Activated CD4-positive, alpha-beta T cell treated with anti-CD3 and anti-CD28 coated beads, Interleukin-2, amount 10 ng/mL, durations not matched to agents 24 days and 14 days (primary cell): ENCODE measurements around the gene MORN4. TPM values are rescaled to one million over a fixed set of nuclear protein-coding genes. Genes with fewer than 3 reads are reported as not detected.

Source experiments
- DNase-seq: peaks from one replicate; pipeline ENCODE4 v3.0.0; 2022
- H3K27ac Mint-ChIP-seq: one replicate; pipeline ENCODE4 v1.8.0; 2022; ENCODE audit warnings: mild to moderate bottlenecking, mixed read lengths
- H3K27me3 Mint-ChIP-seq: one replicate; pipeline ENCODE4 v1.8.0; 2022; ENCODE audit warnings: mixed read lengths
- H3K36me3 Mint-ChIP-seq: one replicate; pipeline ENCODE4 v1.8.0; 2022; ENCODE audit warnings: low read depth, mild to moderate bottlenecking, mixed read lengths
- H3K4me1 Mint-ChIP-seq: one replicate; pipeline ENCODE4 v1.8.0; 2021; ENCODE audit warnings: mixed read lengths
- H3K4me3 Mint-ChIP-seq: one replicate; pipeline ENCODE4 v1.8.0; 2022; ENCODE audit warnings: mild to moderate bottlenecking, moderate library complexity, mixed read lengths
- H3K9me3 Mint-ChIP-seq: one replicate; pipeline ENCODE4 v1.8.0; 2021; ENCODE audit warnings: mixed read lengths
- intact Hi-C: fragments of 100-400 bp; cut with micrococcal nuclease; formaldehyde crosslinking; loops from one replicate; pipeline ENCODE4 v1.15.1; 2023
- total RNA-seq: library from RNA; stranded (reverse); gene quantifications from 2 replicates; pipeline ENCODE4 v1.2.3, GENCODE V29; 2022

MORN4 gene
- total RNA-seq, 1 donor from 2014 or later = 2.4 TPM

GRCh38 chr10:97598407-97599271, 34.7 kb downstream of the MORN4 start:
- Mint-ChIP-seq H3K9me3 (no peaks in the 10 kb centered on the region), H3K27me3 (no peaks in the 10 kb centered on the region), H3K27ac (no peak overlapping the region), H3K4me3 (no peak overlapping the region), H3K36me3 (no peaks in the 10 kb centered on the region), H3K4me1 (no peaks in the 10 kb centered on the region)
- DNase-seq = no peak
- intact Hi-C loops = no loop called here

DNA sequence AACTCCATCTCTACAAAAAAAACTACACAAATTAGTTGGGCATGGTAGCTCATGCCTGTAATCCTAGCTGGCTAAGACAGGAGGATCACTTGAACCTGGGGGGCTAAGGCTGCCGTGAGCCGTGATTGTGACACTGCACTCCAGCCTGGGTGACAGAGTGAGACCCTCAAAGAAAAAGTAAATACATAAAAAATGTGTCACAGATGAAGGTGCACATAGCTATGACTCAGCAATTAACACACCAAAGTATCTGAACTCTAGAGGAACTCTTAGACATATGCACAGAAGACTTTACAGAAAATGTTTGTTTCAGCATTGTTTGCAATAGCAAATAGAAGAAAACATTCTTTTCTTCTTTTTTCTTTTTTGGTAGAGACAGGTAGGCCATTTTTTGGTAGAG, 35.5 kb downstream of the MORN4 start:
- Mint-ChIP-seq H3K4me3 (no peak overlapping the region), H3K36me3 (no peaks in the 10 kb centered on the region), H3K27me3 (no peaks in the 10 kb centered on the region), H3K27ac (no peak overlapping the region), H3K4me1 (no peaks in the 10 kb centered on the region), H3K9me3 (no peaks in the 10 kb centered on the region)
- no peak for DNase-seq
- intact Hi-C loops = no loop called here

DNA sequence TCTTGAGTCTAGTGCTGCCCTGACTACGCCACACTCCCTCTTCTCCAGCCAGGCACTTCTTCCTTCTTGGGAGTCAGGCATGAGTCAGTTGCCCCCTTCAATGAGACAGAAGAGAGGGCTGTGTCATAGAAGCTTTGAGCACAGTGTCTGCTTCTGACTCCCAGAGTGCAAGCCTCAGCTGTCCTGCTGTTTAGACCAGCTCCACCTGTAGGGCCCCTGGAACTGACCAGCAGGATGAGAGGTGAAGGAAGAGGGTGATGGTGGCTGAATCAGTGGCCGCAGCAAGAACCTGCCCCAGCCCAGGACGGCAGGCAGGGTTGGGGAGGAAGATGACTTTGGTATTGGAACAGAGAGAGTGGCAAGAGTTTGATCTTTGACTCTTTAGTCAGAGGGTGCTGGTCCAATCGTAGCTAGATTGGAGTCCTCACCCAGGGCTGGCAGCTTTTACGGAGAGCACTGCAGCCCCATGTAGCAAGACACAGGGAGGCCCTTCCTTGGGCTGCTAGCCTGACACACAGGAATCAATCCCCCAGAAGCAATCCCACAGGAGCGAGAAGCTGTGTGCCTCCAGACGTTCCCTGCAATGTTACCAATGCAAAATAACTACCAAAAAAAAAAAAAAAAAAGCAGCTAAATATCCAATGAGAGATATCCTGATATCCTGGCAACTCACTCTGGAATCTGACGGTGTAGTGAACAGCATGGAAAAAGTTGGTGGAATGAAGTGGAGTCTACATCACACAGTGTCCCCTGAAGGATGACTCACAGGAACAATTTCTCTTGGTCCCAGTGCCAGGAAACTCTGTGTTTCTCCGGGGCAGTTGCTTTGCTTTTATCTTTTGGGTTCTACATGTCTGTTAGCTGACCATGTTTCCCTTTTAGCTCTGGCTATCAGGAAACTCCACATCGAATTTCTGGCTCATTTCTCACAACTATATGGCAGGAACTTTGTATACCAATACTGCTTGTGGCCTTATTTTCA, 36.9 kb downstream of the MORN4 start:
- no peaks in the 10 kb centered on the region for H3K36me3 Mint-ChIP-seq
- no peaks in the 10 kb centered on the region for H3K9me3 Mint-ChIP-seq
- no peak overlapping the region for H3K27ac Mint-ChIP-seq
- no peak overlapping the region for H3K4me3 Mint-ChIP-seq
- no peak for DNase-seq
- H3K27me3 Mint-ChIP-seq = no peaks in the 10 kb centered on the region
- no peaks in the 10 kb centered on the region for H3K4me1 Mint-ChIP-seq
- intact Hi-C loops = no loop called here

DNA sequence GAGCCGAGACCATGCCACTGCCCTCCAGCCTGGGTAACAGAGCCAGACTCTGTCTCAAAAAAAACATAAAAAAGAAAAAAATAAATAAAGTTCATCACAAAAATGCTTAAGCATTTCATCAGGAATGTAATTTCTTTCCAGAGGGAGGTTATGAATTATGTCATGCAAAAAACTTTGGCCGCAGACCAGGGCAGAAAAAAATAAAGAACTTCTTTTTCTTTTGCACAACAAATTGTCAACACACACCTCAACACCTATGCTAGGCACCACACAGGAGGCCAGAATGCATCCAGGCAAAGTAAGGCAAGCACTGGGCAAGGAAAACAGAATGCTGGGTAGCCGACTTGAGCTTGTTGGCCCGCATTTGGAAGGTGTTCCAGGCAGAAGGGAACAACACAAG, 39.9 kb downstream of the MORN4 start:
- peaks cover 2% of the 10 kb centered on the region for H3K4me1 Mint-ChIP-seq
- no peak overlapping the region for H3K4me3 Mint-ChIP-seq
- H3K27ac Mint-ChIP-seq = no peak overlapping the region
- no peaks in the 10 kb centered on the region for H3K9me3 Mint-ChIP-seq
- no peaks in the 10 kb centered on the region for H3K27me3 Mint-ChIP-seq
- H3K36me3 Mint-ChIP-seq = no peaks in the 10 kb centered on the region
- intact Hi-C loops = no loop called here
- DNase-seq = no peak

GRCh38 chr10:97590748-97591495, 42.4 kb downstream of the MORN4 start:
- Mint-ChIP-seq H3K4me3 (no peak overlapping the region), H3K27me3 (no peaks in the 10 kb centered on the region), H3K36me3 (no peaks in the 10 kb centered on the region), H3K4me1 (peaks cover 2% of the 10 kb centered on the region), H3K9me3 (no peaks in the 10 kb centered on the region), H3K27ac (no peak overlapping the region)
- DNase-seq = no peak
- intact Hi-C loops = no loop called here

DNA sequence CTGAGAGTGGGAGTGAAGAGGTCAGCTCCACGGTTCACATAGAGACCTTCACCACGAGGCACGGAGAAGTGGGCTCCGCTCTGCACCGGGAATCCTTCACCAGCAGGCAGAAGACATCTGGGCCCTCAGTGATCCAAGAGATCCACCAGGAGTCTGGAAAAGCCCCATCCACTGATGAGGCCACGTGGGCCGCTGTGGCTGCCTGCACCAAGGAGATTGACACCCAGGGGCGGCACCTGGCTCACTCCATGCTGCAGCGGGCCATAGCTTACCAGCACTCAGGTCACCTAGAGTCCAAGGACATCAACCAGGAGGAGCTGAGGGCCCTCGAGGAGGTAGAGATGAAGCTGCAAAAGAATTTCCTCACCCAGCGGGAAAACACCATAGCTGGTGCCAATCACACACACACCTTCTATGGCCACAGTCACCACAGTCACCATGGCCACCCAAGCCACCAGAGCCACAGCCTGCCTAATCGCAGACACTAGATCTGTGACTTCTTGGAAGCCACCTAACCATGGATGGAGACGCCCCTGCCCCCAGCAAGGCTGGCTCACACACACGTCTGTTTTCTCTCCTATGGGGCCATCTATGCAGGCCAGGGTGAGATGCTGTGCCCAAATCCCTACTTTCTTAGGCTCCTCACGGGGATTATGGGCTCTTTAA, 43.1 kb downstream of the MORN4 start:
- H3K4me3 Mint-ChIP-seq = no peak overlapping the region
- no peaks in the 10 kb centered on the region for H3K36me3 Mint-ChIP-seq
- intact Hi-C loops = no loop called here
- peak; percentile 71 for DNase-seq
- no peak overlapping the region for H3K27ac Mint-ChIP-seq
- no peaks in the 10 kb centered on the region for H3K27me3 Mint-ChIP-seq
- H3K9me3 Mint-ChIP-seq = no peaks in the 10 kb centered on the region
- H3K4me1 Mint-ChIP-seq = peaks cover 2% of the 10 kb centered on the region

- Mint-ChIP-seq H3K4me3 (no peak within 1 kb of the TSS), H3K36me3 (no peaks in the 10 kb centered on the region)
- intact Hi-C loops = no loop called here
Measured at GRCh38 chr10:97589479-97589878, 43.8 kb downstream of the MORN4 start, which contains the start of gene C10orf62. TSS of gene C10orf62 (plus strand) at chr10:97589721. CDS start at chr10:97589898, 177 bp downstream.

GRCh38 chr10:97587183-97587582, 46.1 kb downstream of the MORN4 start:
- H3K27ac Mint-ChIP-seq = no peak overlapping the region
- peaks cover 2% of the 10 kb centered on the region for H3K4me1 Mint-ChIP-seq
- H3K27me3 Mint-ChIP-seq = no peaks in the 10 kb centered on the region
- intact Hi-C loops = no loop called here
- H3K9me3 Mint-ChIP-seq = no peaks in the 10 kb centered on the region
- DNase-seq = no peak
- no peaks in the 10 kb centered on the region for H3K36me3 Mint-ChIP-seq
- H3K4me3 Mint-ChIP-seq = no peak overlapping the region

More at GRCh38 chr10:97589479-97589878, 43.8 kb downstream of the MORN4 start, which contains the start of gene C10orf62:
- Mint-ChIP-seq H3K9me3 (no peaks in the 10 kb centered on the region), H3K4me1 (peaks cover 2% of the 10 kb centered on the region), H3K27me3 (no peaks in the 10 kb centered on the region), H3K27ac (no peak within 1 kb of the TSS)
- no peak for DNase-seq

- Mint-ChIP-seq H3K27ac (no peak overlapping the region), H3K9me3 (no peaks in the 10 kb centered on the region), H3K4me3 (no peak overlapping the region), H3K4me1 (peaks cover 2% of the 10 kb centered on the region), H3K27me3 (no peaks in the 10 kb centered on the region), H3K36me3 (no peaks in the 10 kb centered on the region)
- intact Hi-C loops = no loop called here
- no peak for DNase-seq
Measured at GRCh38 chr10:97585439-97585811, 47.9 kb downstream of the MORN4 start.

GRCh38 chr10:97584798-97585438, 48.4 kb downstream of the MORN4 start:
- H3K4me3 Mint-ChIP-seq = no peak overlapping the region
- intact Hi-C loops = no loop called here
- H3K4me1 Mint-ChIP-seq = peaks cover 2% of the 10 kb centered on the region
- no peak for DNase-seq
- H3K27me3 Mint-ChIP-seq = no peaks in the 10 kb centered on the region
- H3K27ac Mint-ChIP-seq = no peak overlapping the region
- H3K9me3 Mint-ChIP-seq = no peaks in the 10 kb centered on the region
- H3K36me3 Mint-ChIP-seq = no peaks in the 10 kb centered on the region

DNA sequence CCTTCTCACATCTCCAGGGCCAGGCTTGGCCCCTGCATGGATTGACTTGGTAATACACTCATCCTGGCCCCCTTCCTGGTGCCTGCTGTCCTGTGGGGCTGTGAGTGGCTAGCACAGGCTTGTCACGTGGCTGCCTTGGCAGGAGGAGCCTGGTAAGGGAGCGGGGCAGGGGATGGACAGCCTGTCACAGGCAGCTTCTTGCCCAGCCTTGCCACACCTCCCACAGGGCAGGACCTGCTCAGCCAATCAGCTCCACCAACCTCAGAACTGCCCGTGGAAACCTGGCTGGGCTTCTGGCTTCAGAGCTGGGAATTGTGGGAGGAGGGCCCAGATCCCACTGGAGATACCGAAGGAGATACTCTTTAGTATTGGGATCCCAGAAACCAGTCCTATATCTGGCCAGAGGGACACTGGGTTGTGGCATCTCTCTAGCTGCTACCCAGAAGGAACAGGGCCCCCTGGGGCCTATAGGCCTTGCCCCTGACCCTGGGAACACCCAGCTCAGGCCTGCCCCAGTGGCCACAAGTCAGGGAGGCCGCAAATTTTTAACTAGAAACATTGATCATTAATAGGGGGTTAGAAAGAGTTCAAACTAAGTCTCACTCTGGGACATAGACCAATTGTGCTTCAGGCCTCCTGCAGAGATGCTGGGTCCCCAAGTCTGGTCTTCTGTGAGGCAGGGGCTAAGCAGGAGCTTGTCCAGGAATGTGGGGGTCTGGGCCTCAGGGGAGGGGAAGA, 49.1 kb downstream of the MORN4 start, which contains the start of gene HOGA1:
HOGA1 (plus strand) TSS at position 330 of the 738 bp plus-strand sequence; CDS start at position 645, 315 bp downstream.
- Mint-ChIP-seq H3K4me1 (no peaks in the 10 kb centered on the region), H3K36me3 (no peaks in the 10 kb centered on the region), H3K27me3 (no peaks in the 10 kb centered on the region), H3K9me3 (no peaks in the 10 kb centered on the region), H3K27ac (no peak within 1 kb of the TSS), H3K4me3 (no peak within 1 kb of the TSS)
- intact Hi-C loops = no loop called here
- no peak for DNase-seq

- H3K4me1 Mint-ChIP-seq = no peaks in the 10 kb centered on the region
- intact Hi-C loops = no loop called here
Measured at GRCh38 chr10:97583476-97583875, 49.8 kb downstream of the MORN4 start.

More at GRCh38 chr10:97583476-97583875, 49.8 kb downstream of the MORN4 start:
- no peak overlapping the region for H3K27ac Mint-ChIP-seq
- no peak overlapping the region for H3K4me3 Mint-ChIP-seq
- no peaks in the 10 kb centered on the region for H3K36me3 Mint-ChIP-seq
- no peaks in the 10 kb centered on the region for H3K9me3 Mint-ChIP-seq
- H3K27me3 Mint-ChIP-seq = no peaks in the 10 kb centered on the region
- no peak for DNase-seq
